ENCODE measurements around the gene TIGD2.

TIGD2 gene

DNA sequence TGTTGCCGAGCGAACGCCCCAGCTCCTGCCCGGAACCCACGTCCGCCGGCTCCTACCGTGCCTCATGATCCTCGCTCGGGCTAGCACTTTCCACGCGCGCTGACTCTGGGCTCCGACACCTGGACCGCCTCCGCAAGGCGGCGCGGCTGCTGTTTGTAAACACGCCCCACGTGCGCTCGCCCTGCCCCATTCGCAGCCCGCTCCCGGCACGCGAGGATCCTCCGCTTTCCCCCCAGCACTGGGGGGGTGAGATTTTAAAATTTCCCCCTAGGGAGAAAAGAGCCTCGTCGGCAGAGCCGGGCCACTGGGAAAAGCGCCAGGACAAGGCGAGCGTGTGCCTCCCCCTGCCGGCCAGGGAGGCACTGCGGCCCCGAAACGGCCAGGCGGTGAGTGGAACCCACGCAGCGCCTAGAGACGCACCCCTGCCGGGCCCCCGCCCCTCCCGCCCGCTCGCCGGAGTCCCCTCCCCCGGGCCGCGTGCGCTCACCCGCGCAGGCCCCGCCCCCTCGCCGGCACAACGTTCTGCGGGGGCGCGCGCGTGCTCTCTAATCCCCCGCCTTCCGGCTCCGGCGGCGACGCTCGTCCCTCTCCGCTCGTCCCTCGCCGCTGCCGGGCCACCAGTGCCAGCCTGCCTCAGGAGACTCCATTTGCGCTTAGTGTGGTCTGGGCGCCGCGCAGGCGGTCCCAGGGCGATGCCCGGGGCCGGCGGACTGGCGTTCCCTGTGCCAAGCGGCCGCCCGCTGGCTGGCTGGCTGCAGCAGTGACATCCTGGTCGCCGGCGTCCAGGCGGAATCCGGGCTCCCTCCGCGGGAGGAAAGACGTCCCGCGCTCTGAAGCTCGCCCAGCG is at the start of gene TIGD2:
TSS of gene TIGD2 (plus strand) at position 548 of the 847 bp plus-strand sequence. CDS start 1,442 bp downstream, outside the sequence.
- peak; percentile 78 to 84 (median 83) for DNase-seq (ENCODE audit: low read depth in 3 of 3)

DNA sequence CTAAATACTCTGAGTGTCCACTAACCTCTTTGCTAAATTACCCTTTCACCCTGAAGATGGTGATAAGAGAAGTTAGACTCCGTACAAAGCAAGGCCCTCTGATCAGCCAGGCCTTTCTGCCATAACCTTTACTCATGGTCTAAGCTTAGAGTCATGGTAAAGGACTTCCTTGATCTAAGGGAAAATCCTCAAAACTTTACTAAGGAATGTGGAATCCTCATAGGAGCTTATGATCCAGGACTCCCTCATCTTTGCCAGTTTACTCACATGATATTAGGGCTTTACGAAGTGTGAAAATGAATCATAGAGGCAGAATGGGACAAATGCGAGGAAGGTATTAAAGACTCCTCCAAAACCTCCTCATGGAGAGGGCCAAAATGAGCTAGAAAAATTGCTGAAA is 46.5 kb upstream of the TIGD2 start:
- DNase-seq (ENCODE audit: low read depth in 3 of 3) = no peak

DNA sequence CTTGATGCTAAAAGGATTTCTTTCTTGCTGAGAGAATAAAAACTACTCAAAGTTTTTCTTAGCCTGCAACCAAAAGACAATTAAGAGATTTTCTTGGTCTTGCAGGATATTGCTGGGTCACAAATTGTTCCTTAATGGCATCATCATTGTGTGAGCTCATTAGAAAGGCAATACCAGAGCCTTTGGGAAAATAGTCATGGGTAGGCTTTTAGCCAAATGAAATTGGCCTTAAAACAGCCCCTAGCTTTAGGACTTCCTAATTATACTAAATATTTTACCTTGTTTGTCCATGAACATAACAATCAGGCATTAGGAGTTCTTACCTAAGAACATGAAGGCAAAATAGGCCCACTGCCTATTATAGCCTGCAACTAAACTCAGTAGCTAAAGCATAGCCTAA is 43.9 kb upstream of the TIGD2 start:
- DNase-seq (ENCODE audit: low read depth in 3 of 3) = no peak

DNA sequence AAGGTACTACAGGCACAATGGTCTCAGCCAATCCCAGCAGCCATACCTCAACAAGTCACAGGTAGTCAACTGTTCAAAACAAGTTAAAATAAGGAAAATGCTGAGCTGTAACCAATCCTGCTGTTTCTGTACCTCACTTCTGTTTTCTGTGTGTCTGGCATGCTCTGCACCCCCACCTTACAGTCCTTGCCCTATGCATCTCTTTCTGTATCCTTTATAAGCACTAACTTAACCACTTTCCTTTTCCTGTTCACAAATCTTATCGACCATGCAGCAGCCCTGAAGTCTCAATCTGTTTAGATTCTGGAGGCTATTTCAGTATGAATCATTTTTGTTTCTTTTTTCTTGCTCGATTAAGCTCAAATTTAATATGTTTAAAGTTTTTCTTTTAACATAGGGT is 41.9 kb upstream of the TIGD2 start:
- DNase-seq (ENCODE audit: low read depth in 3 of 3) = no peak

DNA sequence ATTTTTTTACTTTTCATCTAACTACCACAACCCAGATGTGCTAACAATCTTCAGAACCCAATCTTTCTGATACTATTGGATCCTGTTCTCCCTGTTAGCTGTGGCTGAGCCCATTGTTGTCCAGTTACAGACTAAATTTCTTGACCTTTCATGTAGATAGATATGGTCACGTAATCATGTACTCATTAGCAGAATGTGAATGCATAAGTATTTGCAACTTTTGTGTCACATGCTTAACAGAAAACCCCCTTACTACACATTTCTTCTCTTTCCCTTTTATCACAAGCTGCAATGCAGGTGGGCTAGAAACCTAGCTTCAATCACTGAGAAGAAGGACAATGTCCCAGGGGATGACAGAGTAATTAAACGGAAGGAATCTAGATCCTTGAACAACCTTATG is 41.3 kb upstream of the TIGD2 start:
- DNase-seq (ENCODE audit: low read depth in 3 of 3) = no peak

DNA sequence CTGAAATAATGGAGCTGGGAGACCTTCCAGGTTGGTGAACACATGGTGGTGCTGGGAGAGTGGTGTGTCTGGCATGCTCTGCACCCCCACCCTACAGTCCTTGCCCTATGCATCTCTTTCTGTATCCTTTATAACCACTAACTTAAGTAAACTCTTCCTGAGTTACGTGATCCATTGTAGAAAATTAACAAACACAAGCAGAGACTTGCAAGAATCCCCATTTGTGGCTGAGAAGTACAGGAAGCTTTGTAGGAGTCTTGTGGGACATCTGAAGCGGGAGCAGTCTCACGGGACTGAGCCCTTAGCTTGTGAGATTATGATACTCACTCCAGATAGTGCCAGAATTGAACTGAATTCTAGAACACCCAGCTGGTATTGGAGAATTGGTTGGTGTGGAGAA is 40.0 kb upstream of the TIGD2 start:
- DNase-seq (ENCODE audit: low read depth in 3 of 3) = no peak

DNA sequence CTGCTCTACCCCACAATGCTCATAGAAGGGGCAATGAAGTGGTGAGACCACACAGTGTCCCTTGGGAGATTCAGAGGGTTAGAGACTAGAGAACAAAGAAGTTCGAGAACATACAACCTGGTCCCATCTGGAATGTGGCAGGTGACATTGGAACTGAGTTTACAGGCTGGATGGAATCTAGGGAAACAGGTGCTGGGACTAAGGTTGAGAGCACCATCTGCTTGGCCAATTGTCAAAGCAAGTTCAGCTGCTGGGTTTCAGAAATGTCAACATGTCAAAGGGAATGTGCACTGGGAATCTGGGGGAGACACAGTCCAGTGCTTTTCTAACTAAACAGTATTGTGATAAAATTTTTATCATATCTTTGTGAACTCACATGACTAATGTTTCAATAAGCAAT is 38.4 kb upstream of the TIGD2 start:
- DNase-seq (ENCODE audit: low read depth in 3 of 3) = no peak

DNA sequence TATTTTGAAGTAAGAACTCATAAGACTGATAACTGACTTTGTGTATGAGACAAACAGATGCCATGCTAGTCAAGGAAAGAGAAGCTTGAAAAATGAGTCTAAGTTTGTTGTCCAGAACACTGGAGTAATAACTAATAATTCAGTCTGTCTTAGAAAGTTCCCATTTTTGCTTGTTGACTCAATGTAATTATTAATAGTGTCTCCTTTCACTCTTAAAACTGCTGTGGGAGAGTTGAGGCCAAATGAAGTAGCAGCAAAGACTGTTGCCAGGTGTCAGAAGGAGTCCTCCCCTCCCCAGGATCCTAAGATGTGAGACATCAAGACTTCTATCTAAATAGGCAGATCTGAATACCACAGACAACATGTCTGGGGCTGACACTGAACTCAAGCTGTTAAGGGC is 33.6 kb upstream of the TIGD2 start:
- no peak for DNase-seq (ENCODE audit: low read depth in 3 of 3)

DNA sequence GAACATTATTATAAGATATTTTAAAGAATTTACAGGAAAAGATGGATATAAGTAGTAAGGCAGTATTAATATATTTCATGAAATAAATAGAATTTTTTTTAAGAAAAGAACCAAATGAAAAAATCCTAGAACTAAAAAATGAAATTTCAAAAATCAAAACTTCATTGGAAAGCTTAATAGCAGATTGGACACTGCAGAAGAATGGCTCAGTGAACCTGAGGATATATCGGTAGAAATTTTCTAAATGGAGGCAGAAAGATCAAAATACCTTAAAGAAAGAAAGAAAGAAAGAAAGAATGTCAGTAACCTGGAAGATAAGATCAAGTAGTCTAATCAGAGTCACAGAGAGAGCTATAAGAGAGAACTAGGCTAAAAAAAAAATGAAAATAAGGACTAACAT is 33.0 kb upstream of the TIGD2 start:
- DNase-seq (ENCODE audit: low read depth in 3 of 3) = no peak

DNA sequence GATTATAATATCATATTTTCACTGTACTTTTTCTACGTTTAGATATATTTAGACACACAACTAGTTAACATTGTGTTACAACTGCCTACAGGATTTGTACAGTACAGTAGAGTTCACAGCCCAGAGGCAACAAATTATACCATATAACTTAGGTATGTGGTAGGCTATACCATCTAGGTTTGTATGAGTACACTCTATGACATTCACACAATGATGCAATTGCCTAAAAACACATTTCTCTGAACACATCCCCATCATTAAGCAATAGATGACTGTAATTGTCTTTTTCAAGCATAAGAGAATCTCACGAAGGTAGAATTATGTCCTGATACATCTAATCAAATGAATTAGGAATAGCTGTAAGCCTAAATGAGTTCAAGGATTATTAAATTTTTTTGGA is 12.3 kb upstream of the TIGD2 start:
- no peak for DNase-seq (ENCODE audit: low read depth in 3 of 3)

DNA sequence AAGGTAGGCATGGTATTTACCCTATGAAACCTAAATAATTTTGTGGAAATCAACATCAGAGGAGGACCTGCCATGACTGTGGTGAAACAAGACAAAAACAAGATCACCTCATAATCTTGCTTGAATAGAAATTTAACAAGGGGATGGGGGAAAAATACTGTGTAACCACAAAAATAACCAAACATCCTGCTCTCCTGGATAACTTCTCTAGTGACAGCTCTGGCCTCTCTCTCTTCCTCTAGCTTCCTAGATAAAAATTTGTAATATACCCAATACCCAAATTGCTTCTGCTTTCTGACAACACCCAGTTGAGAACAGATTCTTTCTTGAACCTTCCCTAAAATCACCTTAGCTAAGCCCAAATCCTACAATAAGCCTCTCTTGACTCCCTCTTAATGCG is 11.9 kb upstream of the TIGD2 start:
- no peak for DNase-seq (ENCODE audit: low read depth in 3 of 3)

DNA sequence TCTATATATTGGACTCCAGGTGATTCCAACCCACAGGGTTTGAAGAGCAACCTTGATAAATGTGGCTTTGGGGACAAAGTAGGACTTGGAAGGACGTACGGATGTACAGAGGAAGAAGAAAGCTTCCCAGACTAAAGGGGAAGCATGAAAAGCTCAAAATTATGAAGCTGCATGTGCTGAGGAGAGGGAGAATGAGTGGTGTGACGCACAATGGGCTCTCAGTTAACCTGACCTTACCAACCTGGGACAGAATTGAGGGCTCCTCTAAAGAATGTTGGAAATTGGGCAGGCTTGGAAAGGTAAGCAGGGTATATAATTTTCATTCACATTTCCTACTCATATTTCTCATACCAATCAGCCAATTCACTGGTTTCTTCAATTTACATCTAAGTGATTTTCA is 10.5 kb upstream of the TIGD2 start:
- no peak for DNase-seq (ENCODE audit: low read depth in 3 of 3)

DNA sequence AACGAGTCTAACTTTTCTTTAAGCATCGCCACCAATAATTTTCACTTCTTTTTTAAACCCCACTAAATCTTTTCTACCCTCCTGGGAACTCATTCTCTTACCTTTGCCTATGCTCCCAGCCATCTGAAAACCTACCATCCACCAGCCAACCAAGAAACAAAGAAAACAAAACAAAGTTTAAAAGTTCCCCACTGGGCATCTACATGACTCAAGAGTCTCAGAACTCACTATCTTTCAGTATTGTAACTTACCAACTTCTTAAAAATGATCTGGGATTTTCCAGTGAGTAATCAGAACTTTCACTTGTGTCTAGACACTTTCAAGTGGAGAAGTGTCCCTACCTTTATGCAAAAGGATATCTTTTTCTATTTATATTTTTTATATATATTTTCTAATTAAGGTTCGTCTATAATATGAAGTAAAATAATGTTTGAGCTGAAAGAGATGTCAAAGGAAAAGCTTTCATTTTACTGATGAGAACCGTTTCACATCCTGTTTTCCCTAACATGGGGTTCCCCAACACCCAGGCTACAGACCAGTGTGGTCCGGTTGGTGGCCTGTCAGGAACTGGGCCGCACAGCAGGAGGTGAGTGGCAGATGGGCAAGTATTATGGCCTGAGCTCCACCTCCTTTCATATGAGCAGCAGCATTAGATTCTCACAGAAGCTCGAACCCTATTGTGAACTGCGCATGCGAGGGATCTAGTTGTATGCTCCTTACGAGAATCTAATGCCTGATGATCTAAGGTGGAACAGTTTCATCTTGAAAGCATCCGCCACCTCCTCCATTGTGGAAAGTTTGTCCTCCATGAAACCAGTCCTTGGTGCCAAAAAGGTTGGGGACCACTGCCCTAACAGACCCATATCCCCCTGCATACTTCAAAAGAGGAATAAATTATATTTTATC is 9.8 kb upstream of the TIGD2 start:
- no peak for DNase-seq (ENCODE audit: low read depth in 3 of 3)

DNA sequence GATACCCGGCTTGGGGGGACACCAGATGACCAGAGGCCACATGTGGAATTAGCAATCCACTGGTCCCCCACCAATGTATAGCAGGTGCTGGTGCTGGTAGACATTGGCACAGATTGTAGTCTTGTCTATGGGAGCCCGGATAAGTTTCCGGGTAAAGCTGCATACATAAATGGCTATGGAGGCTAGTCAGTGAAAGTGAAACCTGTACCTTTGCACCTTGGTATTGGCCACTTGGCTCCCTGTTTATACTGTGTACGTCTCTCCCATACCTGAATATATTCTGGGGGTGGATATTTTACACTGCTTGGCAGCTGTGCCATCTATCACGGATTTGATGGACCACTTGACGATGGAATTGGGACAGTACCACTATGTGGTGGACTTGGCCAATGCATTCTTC is 5.6 kb upstream of the TIGD2 start:
- no peak for DNase-seq (ENCODE audit: low read depth in 3 of 3)

DNA sequence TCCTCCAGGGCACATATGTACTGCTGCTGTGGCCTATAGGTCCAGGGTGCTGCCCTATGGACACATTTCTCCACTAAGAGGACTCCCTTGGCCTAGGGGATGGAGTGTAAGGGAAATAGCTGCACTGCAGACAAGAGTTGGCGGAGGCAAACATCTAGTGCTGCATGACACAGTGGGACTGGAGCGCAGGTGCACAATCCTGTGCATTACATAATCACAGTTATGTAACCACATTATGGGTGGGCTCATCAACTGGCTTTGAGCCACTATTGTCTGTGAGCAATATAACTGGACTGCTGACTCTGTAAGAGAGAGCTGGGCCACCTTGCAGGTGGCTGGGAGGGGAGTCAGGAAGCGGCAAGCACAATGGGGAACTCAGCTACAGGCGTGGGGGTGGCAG is 3.2 kb upstream of the TIGD2 start:
- no peak for DNase-seq (ENCODE audit: low read depth in 3 of 3)

DNA sequence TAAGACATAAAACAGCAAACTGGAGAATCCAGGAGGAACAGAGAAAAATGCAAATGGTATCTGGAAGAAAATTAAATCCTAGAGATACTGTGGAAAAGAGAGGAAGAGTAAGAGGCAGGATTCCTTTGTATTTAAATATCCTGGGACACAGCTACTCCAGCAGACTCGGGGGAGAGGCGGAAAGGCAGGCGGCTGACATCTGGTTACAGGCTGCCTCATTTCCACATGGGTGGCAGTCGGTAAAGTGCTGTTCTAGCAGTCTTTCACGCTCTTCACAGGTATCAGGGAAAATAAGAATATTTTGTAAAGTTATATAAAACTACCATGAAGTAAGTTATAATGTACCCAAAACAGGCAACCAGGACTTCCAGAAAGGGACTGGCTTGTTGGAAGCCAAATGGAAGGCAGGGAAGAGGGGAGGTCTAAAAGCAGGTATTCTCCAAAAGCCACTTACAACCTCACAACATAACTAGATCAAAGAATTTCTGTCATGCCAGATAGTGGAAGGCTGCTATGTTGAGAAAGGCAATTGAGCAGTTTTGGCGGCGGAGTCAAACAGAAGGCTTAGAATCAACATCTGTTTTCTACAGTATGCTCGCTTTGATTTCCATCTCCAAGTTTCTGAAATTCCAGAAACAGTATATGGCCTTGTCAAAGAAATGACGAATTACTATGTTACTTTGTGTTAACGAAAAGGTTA is 1.3 kb upstream of the TIGD2 start:
- DNase-seq (ENCODE audit: low read depth in 3 of 3) = no peak

DNA sequence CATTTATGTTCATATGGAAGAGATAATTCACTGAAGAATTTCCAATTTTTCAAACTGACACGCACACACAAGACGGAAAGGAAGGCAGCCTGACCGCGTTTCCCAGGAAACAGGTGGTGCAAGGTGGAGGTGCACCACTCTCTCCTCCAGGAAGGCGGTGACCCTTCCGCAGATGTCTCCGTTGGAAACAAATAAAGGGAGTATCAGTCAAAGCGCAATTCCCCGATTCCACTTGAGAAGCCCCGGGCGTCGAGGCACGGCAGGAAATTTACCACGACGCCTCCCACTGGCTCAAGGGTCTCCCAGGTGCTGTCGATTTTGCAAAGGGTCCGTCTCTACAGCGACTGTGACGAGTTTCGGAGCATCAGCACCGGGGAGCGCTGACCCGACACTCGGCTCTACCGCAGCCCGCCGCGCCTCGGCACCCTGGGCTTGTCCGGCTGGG is 770 bp upstream of the TIGD2 start:
- DNase-seq (ENCODE audit: low read depth in 3 of 3) = no peak

DNA sequence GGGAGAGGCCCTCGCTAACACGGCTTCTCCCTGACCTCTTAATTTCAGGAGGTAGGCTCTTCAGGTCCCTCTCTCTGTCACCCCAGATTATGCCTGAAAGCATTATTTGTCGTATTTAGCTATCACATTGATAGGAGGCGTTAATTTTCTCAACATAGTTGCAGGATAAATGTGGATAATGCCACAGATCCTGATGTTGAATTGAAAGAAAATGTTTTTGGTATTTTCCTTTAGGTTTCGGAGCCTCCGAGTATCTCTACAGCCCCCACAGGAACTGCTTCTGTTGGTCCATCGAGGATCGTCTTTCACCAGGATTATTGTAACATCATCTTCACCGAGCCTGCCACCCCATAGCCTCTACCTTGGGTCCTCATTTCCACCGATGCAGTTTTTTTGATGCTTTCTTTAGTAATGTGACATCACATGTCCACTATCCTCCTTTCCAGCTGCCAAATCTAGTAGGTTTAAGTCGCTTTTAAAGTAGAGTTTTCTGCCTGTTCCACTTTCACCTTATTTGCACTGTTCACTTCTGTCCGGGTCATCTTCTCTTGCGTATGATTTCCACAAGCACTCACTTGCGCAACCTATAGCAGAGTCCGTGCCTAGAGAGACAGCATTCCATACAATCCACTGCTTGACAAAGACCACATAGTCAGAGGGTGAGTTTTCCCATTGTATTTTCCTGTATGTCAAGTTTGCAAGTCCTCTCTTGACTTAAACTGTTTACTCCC is 665 bp downstream of the TIGD2 start:
- no peak for DNase-seq (ENCODE audit: low read depth in 3 of 3)

DNA sequence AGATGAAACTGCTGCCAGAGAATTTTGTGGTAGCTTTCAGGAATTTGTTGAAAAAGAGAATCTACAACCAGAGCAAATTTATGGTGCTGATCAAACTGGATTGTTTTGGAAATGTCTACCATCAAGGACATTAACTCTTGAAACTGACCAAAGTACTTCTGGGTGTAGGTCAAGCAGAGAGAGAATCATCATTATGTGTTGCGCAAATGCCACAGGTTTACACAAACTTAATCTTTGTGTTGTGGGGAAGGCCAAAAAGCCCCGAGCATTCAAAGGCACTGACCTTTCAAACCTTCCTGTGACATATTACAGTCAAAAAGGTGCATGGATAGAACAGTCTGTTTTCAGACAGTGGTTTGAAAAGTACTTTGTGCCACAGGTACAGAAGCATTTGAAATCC is 2.1 kb downstream of the TIGD2 start:
- no peak for DNase-seq (ENCODE audit: low read depth in 3 of 3)

DNA sequence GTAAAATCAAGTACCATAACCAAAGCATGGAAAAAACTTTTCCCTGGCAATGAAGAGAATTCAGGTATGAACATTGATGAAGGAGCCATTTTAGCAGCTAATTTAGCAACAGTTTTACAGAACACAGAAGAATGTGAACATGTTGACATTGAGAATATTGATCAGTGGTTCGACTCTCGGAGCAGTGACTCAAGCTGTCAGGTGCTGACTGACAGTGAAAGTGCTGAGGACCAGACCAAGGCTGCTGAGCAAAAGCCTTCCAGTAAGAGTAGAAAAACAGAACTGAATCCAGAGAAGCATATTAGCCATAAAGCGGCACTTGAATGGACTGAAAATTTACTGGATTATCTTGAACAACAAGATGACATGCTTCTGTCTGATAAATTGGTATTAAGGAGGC is 2.8 kb downstream of the TIGD2 start:
- DNase-seq (ENCODE audit: low read depth in 3 of 3) = no peak

DNA sequence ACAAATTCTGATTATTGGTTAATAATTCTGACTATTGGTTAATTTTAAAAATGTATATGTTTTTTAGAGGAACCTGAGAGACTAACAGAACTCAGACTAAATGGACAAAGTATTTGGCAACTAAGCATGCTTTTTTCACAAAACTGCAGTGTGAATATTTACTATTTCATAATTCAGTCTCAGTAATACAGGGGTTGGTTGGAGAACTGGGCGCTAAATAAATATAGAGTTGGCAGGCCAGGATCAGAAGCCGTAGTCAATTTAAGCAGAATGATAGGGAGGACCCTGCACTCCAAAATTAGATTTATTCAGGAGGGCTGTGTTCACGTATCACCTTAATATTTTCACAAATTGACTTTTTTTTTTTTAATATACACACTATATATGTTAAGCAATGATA is 5.8 kb downstream of the TIGD2 start:
- DNase-seq (ENCODE audit: low read depth in 3 of 3) = no peak

DNA sequence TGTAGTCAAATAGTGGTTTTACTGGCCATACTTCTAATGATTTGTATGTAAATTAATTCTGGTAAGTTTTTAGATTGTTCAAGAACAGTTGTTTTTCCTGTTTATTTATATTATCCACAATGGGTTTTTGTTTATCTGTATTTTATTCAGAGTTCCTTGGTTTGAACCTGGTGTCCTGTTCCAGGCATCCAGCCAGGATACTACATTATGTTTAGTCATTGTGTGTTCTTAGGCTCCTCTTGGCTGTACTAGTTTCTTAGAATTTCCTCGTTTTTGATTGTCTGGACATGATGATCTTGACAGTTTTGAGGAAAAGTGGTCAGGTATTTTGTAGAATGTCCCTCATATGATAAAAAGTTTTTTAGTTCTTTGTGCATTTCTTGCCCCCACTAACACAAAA is 7.8 kb downstream of the TIGD2 start:
- no peak for DNase-seq (ENCODE audit: low read depth in 3 of 3)
